ENCODE data around the gene EPHB6. TPM values are rescaled to one million over a fixed set of nuclear protein-coding genes. Genes with fewer than 3 reads are reported as not detected.

EPHB6 gene
- total RNA-seq, 3 donors from 2014 or later: 5.2 to 29.8 (median 29.6) TPM

DNA sequence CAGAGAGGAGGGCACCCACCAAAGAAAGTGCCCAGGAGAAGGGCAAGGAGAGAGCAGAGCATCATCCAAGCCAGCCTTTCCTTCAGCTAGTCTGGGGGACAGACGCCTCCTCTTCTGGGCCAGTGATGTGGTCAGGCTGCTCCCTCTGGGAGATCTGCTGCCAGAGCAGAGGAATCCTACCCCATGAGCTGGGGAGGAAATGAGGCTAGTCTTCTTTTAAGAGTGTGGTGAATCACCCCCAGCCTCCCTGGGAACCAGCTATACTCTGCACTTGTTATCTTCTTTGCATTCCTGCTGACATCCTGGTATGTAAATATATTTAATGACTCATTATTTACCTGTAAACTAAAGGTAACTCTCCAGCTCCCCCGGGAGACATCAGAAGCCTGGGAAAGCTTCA, 41.6 kb upstream of the EPHB6 start:
- Histone ChIP-seq H3K27ac (no peak overlapping the region), H3K36me3 (no peaks in the 10 kb centered on the region), H3K9me3 (no peaks in the 10 kb centered on the region), H3K4me1 (no peaks in the 10 kb centered on the region), H3K4me3 (no peak overlapping the region), H3K27me3 (peaks cover 0 to 20% of the 10 kb centered on the region in 2 donors)
- TF ChIP-seq POLR2A (IDR thresholded peaks at IDR 0.05) (no peak), POLR2AphosphoS5 (IDR thresholded peaks at IDR 0.05) (no peak)
- TF ChIP-seq, protein P1, sequence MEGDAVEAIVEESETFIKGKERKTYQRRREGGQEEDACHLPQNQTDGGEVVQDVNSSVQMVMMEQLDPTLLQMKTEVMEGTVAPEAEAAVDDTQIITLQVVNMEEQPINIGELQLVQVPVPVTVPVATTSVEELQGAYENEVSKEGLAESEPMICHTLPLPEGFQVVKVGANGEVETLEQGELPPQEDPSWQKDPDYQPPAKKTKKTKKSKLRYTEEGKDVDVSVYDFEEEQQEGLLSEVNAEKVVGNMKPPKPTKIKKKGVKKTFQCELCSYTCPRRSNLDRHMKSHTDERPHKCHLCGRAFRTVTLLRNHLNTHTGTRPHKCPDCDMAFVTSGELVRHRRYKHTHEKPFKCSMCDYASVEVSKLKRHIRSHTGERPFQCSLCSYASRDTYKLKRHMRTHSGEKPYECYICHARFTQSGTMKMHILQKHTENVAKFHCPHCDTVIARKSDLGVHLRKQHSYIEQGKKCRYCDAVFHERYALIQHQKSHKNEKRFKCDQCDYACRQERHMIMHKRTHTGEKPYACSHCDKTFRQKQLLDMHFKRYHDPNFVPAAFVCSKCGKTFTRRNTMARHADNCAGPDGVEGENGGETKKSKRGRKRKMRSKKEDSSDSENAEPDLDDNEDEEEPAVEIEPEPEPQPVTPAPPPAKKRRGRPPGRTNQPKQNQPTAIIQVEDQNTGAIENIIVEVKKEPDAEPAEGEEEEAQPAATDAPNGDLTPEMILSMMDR (IDR thresholded peaks at IDR 0.05): no peak
- intact Hi-C loops (cut with DNase I; ENCODE audit: low total_unique reads): no loop called here
- DNase-seq (ENCODE audit: low spot score in 2 of 2): no peak

DNA sequence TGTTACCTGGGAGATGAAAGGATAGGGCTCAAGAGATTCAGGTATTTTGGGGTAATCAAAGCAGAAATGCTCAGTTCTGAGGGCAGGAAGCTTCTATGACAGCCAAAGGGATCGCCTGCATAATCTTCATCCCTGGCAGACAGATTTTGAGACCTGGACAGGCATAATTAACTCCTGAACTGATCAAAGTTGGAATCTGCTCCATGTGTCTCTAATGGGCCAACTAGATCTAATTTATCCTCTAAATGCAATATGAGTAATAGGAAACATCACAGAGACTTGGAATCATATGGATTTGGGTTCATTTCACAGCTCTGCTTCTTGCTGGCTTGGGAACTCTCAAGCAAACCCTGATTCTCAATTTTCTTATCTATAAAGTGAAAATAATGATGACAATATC, 41.2 kb upstream of the EPHB6 start:
- no peak for DNase-seq (ENCODE audit: low spot score in 2 of 2)
- TF ChIP-seq POLR2A (IDR thresholded peaks at IDR 0.05) (no peak), POLR2AphosphoS5 (IDR thresholded peaks at IDR 0.05) (no peak)
- TF ChIP-seq, protein P1 (IDR thresholded peaks at IDR 0.05): no peak
- H3K4me3 ChIP-seq: no peak overlapping the region
- no peaks in the 10 kb centered on the region for H3K9me3 ChIP-seq
- intact Hi-C loops (cut with DNase I; ENCODE audit: low total_unique reads): no loop called here
- H3K27me3 ChIP-seq: peaks cover 0 to 20% of the 10 kb centered on the region in 2 donors
- H3K4me1 ChIP-seq: no peaks in the 10 kb centered on the region
- H3K36me3 ChIP-seq: no peaks in the 10 kb centered on the region
- no peak overlapping the region for H3K27ac ChIP-seq

DNA sequence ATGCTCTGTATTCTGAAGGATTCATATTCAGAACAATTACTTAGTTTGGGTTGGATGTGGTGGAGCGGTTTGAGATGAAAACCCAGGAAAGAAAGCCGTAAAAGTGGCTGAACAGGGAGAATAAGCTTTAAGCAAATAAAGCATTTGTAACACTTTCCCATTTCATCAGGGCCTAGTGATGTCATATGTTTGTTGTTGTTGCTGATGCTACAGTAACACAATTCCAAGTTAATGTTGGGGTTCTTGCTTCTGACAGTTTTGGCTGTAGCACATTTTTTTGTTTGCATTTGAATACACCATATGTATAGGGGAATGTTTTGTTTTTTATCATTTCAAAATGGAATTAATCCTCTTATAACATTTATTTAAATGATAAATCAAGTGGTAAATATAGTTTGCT, 40.4 kb upstream of the EPHB6 start:
- Histone ChIP-seq H3K9me3 (no peaks in the 10 kb centered on the region), H3K4me3 (no peak overlapping the region), H3K4me1 (no peaks in the 10 kb centered on the region), H3K27me3 (peaks cover 0 to 20% of the 10 kb centered on the region in 2 donors), H3K27ac (no peak overlapping the region), H3K36me3 (no peaks in the 10 kb centered on the region)
- no peak for DNase-seq (ENCODE audit: low spot score in 2 of 2)
- intact Hi-C loops (cut with DNase I; ENCODE audit: low total_unique reads): no loop called here
- TF ChIP-seq POLR2A (IDR thresholded peaks at IDR 0.05) (no peak), POLR2AphosphoS5 (IDR thresholded peaks at IDR 0.05) (no peak)
- TF ChIP-seq, protein P1 (IDR thresholded peaks at IDR 0.05): no peak

DNA sequence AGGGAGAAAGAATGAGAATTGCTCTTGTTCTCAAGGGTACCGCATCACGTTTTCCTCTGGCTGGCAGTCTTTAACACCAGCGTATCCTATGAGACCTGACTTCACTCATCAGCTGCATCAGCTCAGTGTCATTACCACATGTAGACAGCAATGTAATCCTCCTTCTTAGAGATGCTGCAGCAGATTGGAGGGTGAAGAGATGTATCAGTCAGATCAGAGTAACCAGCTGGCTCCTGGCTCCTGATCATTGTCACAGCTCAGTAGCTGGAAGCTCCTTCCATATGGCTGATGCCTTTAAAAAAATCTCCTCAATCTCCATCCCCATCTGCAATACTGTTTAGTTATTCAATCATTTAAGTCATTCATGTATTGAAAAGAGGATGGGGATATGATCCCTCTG, 39.7 kb upstream of the EPHB6 start:
- TF ChIP-seq POLR2A (IDR thresholded peaks at IDR 0.05) (no peak), POLR2AphosphoS5 (IDR thresholded peaks at IDR 0.05) (no peak)
- TF ChIP-seq, protein P1 (IDR thresholded peaks at IDR 0.05): no peak

DNA sequence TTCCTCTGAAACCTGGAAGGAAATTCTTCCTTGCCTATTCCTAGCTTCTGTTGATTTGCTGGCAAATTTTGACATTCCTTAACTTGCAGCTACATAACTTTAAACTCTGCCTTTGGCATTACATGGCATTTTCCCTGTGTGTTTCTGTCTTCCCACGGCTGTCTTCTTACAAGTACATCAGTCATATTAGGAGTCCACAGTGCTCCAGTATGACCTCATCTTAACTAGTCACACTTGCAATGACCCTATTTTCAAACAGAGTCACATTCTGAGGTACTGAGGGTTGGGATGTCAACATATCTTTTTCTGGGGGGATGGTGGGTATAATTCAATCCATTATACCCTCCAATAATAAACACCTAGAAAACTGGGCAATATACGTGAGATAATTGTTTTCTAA, 37.4 kb upstream of the EPHB6 start:
- no peak overlapping the region for H3K4me3 ChIP-seq
- H3K36me3 ChIP-seq: no peaks in the 10 kb centered on the region
- H3K27ac ChIP-seq: no peak overlapping the region
- peaks cover 0 to 11% of the 10 kb centered on the region in 2 donors for H3K27me3 ChIP-seq
- intact Hi-C loops (cut with DNase I; ENCODE audit: low total_unique reads): no loop called here
- no peaks in the 10 kb centered on the region for H3K9me3 ChIP-seq
- no peak for DNase-seq (ENCODE audit: low spot score in 2 of 2)
- H3K4me1 ChIP-seq: no peaks in the 10 kb centered on the region
- no peak for TF ChIP-seq POLR2A (IDR thresholded peaks at IDR 0.05)
- TF ChIP-seq, protein P1 (IDR thresholded peaks at IDR 0.05): no peak
- no peak for TF ChIP-seq POLR2AphosphoS5 (IDR thresholded peaks at IDR 0.05)

More for the DNA sequence above, 39.7 kb upstream of the EPHB6 start:
- no peaks in the 10 kb centered on the region for H3K4me1 ChIP-seq
- no peaks in the 10 kb centered on the region for H3K36me3 ChIP-seq
- no peak overlapping the region for H3K4me3 ChIP-seq
- peaks cover 0 to 20% of the 10 kb centered on the region in 2 donors for H3K27me3 ChIP-seq
- H3K27ac ChIP-seq: no peak overlapping the region
- intact Hi-C loops (cut with DNase I; ENCODE audit: low total_unique reads): no loop called here
- no peak for DNase-seq (ENCODE audit: low spot score in 2 of 2)
- no peaks in the 10 kb centered on the region for H3K9me3 ChIP-seq

All from breast epithelium (tissue), 4 donors.